Sciatic nerve (tissue), 2 donors: ENCODE results near the gene KIF7. TPM values are rescaled to one million over a fixed set of nuclear protein-coding genes. Genes with fewer than 3 reads are reported as not detected.

ENCODE experiments used
- ATAC-seq: fragments of 200-7000 bp; cut with Tn5 transposase; one replicate; pipeline ENCODE4 v1.9.1; 2020; ENCODE audit warnings: mild to moderate bottlenecking, moderate library complexity
- DNase-seq: peaks from one replicate; pipeline ENCODE4 v3.0.0-alpha.2; 2020; ENCODE audit warnings: low spot score
- intact Hi-C: fragments of 100-400 bp; cut with DNase I; formaldehyde crosslinking; loops from one replicate; pipeline ENCODE4 v1.14.2; 2022
- total RNA-seq: library from RNA; stranded (reverse); fragmentation: NEBNext Ultra II Directional; extraction: Animal tissue kit (Norgen Biotek cat#: 25700); gene quantifications from one replicate; pipeline ENCODE4 v1.2.1, GENCODE V29; 2021
- donor health status: DM: no; HTN: no; CAD: no.
- donor health status: DM: no; HTN: no; CAD: no.

Gene KIF7
- total RNA-seq, 1 donor from 2014 or later, result 9.2 TPM

GRCh38 chr15:89670971-89671560 lies 15.8 kb upstream of the KIF7 start:
- intact Hi-C loops, result no loop called here
- no peak for DNase-seq
- ATAC-seq, result no peak

- ATAC-seq (no peak), DNase-seq (no peak)
- intact Hi-C loops, result no loop called here
Measured at GRCh38 chr15:89669941-89670340, 14.7 kb upstream of the KIF7 start.

GRCh38 chr15:89669309-89669865 lies 14.1 kb upstream of the KIF7 start:
- DNase-seq, result no peak
- ATAC-seq, result no peak
- intact Hi-C loops, result no loop called here

GRCh38 chr15:89668171-89668570 lies 12.9 kb upstream of the KIF7 start:
- no peak for ATAC-seq
- intact Hi-C loops, result no loop called here

GRCh38 chr15:89667706-89667960 lies 12.4 kb upstream of the KIF7 start:
- intact Hi-C loops, result no loop called here
- DNase-seq (no peak), ATAC-seq (no peak)

More at GRCh38 chr15:89668171-89668570, 12.9 kb upstream of the KIF7 start:
- DNase-seq, result no peak

- intact Hi-C loops, result no loop called here
- ATAC-seq (peak; percentile 2), DNase-seq (no peak)
Measured at GRCh38 chr15:89666858-89667705, 11.8 kb upstream of the KIF7 start.

GRCh38 chr15:89666184-89666857 lies 11.1 kb upstream of the KIF7 start:
- no peak for DNase-seq
- peak; percentile 20 for ATAC-seq
- intact Hi-C loops, result no loop called here

- DNase-seq, result peak; percentile 77
- ATAC-seq, result peak; percentile 65
- intact Hi-C loops, result no loop called here
Measured at GRCh38 chr15:89665449-89666181, 10.3 kb upstream of the KIF7 start.

GRCh38 chr15:89664441-89665350 lies 9.4 kb upstream of the KIF7 start:
- DNase-seq, result no peak
- no peak for ATAC-seq
- intact Hi-C loops, result no loop called here

- DNase-seq (no peak), ATAC-seq (peak; percentile 88)
- intact Hi-C loops, result no loop called here
Measured at GRCh38 chr15:89662893-89663626, 7.8 kb upstream of the KIF7 start.

GRCh38 chr15:89660556-89660955 lies 5.3 kb upstream of the KIF7 start:
- intact Hi-C loops, result no loop called here
- ATAC-seq (no peak), DNase-seq (peak; percentile 13)

GRCh38 chr15:89659295-89659694 lies 4.0 kb upstream of the KIF7 start:
- ATAC-seq (no peak), DNase-seq (no peak)
- intact Hi-C loops, result no loop called here

- intact Hi-C loops, result no loop called here
- ATAC-seq (no peak), DNase-seq (no peak)
Measured at GRCh38 chr15:89657686-89658200, 2.5 kb upstream of the KIF7 start.

- peak; percentile 0 for DNase-seq
- intact Hi-C loops, result no loop called here
- no peak for ATAC-seq
Measured at GRCh38 chr15:89656116-89656815, 999 bp upstream of the KIF7 start.

GRCh38 chr15:89654301-89654761 lies 936 bp downstream of the KIF7 start:
- peak; percentile 47 for DNase-seq
- intact Hi-C loops, result no loop called here
- ATAC-seq, result peak; percentile 35

GRCh38 chr15:89653578-89653977 lies 1.7 kb downstream of the KIF7 start:
- ATAC-seq (no peak), DNase-seq (no peak)
- intact Hi-C loops, result no loop called here

- ATAC-seq (no peak), DNase-seq (peak; percentile 51)
- intact Hi-C loops, result no loop called here
Measured at GRCh38 chr15:89652666-89653065, 2.6 kb downstream of the KIF7 start.
